KMS-11 (cell line): ENCODE results near the gene HOMER3.

Source experiments
- H2AFZ ChIP-seq: fragments of 200-600 bp; sonication (generic); 2 replicates; pipeline ENCODE4 v1.6.1; 2016; ENCODE audit warnings: antibody characterized with exemption, mixed run types, low read depth
- H3K27ac ChIP-seq: fragments of 200-600 bp; sonication (generic); 2 replicates; pipeline ENCODE4 v1.6.1; 2016; ENCODE audit warnings: mild to moderate bottlenecking, mixed run types
- H3K27me3 ChIP-seq: fragments of 200-600 bp; sonication (generic); 2 replicates; pipeline ENCODE4 v1.6.1; 2017; ENCODE audit warnings: mild to moderate bottlenecking, low read depth, mixed run types, moderate library complexity; ENCODE audit not compliant: insufficient read depth
- H3K36me3 ChIP-seq: fragments of 200-600 bp; sonication (generic); 2 replicates; pipeline ENCODE4 v1.6.1; 2017; ENCODE audit warnings: mild to moderate bottlenecking, mixed run types; ENCODE audit not compliant: insufficient read depth
- H3K4me1 ChIP-seq: fragments of 200-600 bp; sonication (generic); 2 replicates; pipeline ENCODE4 v1.6.1; 2016; ENCODE audit warnings: mild to moderate bottlenecking, low read depth, mixed run types; ENCODE audit not compliant: poor library complexity, severe bottlenecking
- H3K4me2 ChIP-seq: fragments of 200-600 bp; sonication (generic); 2 replicates; pipeline ENCODE4 v1.7.0; 2016; ENCODE audit warnings: mild to moderate bottlenecking, mixed run types
- H3K4me3 ChIP-seq: fragments of 200-600 bp; sonication (generic); IDR thresholded peaks from 2 replicates; pipeline ENCODE4 v1.6.1; 2017; ENCODE audit warnings: low read depth, low read length, mixed read lengths; ENCODE audit not compliant: insufficient read depth
- H3K79me2 ChIP-seq: fragments of 200-600 bp; sonication (generic); 2 replicates; pipeline ENCODE4 v1.6.1; 2016; ENCODE audit warnings: low read depth, mixed run types; ENCODE audit not compliant: insufficient read depth
- H3K9ac ChIP-seq: fragments of 200-600 bp; sonication (generic); 2 replicates; pipeline ENCODE4 v1.6.1; 2016; ENCODE audit warnings: mild to moderate bottlenecking, mixed run types
- H4K20me1 ChIP-seq: fragments of 200-600 bp; sonication (generic); 2 replicates; pipeline ENCODE4 v1.6.1; 2016; ENCODE audit warnings: mild to moderate bottlenecking, mixed run types; ENCODE audit not compliant: insufficient read depth
- TF ChIP-seq, protein P1 (sequence below): fragments of 200-600 bp; sonication (generic); conservative IDR thresholded peaks from 2 replicates; pipeline ENCODE4 v1.6.1; 2017; ENCODE audit warnings: low read depth, mild to moderate bottlenecking, antibody characterized with exemption, low read length, moderate library complexity, mixed read lengths

The HOMER3 gene

DNA sequence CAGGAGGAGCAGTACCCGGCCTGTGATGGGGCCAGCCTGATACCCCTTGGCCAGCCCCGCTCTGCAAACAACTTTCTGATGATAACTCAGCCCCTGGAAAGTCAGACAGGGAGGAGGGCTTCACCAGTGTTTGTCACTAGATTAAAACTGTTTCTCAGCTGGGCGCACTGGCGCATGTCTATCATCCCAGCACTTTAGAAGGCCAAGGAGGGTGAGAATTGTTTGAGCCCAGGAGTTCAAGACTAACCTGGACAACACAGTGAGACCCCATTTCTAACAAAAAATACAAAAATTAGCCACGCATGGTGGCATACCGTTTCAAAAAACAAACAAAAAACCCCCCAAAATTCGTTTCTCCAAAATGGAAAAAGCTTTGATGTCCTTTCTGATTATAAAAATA, 39.5 kb downstream of the HOMER3 start:
- no peaks in the 10 kb centered on the region for H4K20me1 ChIP-seq

DNA sequence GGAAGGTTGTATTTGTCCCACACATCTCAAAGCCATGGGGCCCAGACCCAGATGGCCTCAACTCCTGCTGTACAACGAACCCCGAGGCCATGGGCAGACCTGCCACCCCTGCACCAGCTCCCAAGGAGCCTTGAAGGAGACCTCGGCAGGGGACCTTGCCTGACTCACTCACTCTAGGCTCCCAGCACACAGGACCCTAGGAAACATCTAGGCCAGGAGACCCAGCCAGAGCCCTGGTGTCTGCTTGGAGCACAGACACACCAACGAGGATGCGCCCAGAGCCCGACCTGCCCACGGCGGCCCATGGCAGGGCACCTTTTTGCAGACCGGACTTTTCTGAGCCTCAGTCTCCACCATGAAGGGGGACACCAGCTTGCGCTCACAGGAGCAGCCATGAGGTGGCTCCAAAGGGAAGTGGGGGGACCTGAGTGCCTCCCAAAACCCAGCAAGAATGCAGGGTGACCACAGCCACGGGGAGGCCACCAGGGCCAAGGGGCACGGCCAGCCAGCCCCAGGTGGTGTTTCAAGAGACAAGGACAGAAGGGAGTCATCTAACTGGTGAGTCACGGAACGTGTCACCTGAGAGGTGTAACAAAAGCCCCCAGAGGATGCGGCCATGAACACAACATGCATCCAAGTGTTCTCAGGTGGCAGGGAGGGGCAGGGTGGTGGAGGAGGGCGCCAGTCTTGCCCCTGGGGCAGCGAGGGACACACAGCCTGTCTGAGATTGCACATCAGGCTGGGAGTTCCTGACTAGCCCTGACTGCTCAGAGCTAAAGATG, 40.1 kb downstream of the HOMER3 start:
- H3K4me3 ChIP-seq, result no peak overlapping the region
- H3K27me3 ChIP-seq, result peaks cover 10% of the 10 kb centered on the region; the same call in 1 of the 2 replicates
- H3K9ac ChIP-seq, result no peak overlapping the region
- no peaks in the 10 kb centered on the region for H3K36me3 ChIP-seq
- H4K20me1 ChIP-seq, result no peaks in the 10 kb centered on the region
- no peaks in the 10 kb centered on the region for H3K79me2 ChIP-seq
- H2AFZ ChIP-seq, result no peak overlapping the region
- H3K4me1 ChIP-seq, result peaks cover 3% of the 10 kb centered on the region
- no peak overlapping the region for H3K4me2 ChIP-seq
- no peak overlapping the region for H3K27ac ChIP-seq
- TF ChIP-seq, protein P1, sequence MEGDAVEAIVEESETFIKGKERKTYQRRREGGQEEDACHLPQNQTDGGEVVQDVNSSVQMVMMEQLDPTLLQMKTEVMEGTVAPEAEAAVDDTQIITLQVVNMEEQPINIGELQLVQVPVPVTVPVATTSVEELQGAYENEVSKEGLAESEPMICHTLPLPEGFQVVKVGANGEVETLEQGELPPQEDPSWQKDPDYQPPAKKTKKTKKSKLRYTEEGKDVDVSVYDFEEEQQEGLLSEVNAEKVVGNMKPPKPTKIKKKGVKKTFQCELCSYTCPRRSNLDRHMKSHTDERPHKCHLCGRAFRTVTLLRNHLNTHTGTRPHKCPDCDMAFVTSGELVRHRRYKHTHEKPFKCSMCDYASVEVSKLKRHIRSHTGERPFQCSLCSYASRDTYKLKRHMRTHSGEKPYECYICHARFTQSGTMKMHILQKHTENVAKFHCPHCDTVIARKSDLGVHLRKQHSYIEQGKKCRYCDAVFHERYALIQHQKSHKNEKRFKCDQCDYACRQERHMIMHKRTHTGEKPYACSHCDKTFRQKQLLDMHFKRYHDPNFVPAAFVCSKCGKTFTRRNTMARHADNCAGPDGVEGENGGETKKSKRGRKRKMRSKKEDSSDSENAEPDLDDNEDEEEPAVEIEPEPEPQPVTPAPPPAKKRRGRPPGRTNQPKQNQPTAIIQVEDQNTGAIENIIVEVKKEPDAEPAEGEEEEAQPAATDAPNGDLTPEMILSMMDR, result no peak

More for the DNA sequence above, 39.5 kb downstream of the HOMER3 start:
- Histone ChIP-seq H3K36me3 (no peaks in the 10 kb centered on the region), H3K4me1 (peaks cover 9% of the 10 kb centered on the region), H3K27me3 (peaks cover 9% of the 10 kb centered on the region; the same call in 1 of the 2 replicates), H3K4me3 (no peak overlapping the region), H3K9ac (no peak overlapping the region), H2AFZ (no peak overlapping the region), H3K27ac (no peak overlapping the region), H3K79me2 (no peaks in the 10 kb centered on the region), H3K4me2 (no peak overlapping the region)
- TF ChIP-seq, protein P1, result no peak

DNA sequence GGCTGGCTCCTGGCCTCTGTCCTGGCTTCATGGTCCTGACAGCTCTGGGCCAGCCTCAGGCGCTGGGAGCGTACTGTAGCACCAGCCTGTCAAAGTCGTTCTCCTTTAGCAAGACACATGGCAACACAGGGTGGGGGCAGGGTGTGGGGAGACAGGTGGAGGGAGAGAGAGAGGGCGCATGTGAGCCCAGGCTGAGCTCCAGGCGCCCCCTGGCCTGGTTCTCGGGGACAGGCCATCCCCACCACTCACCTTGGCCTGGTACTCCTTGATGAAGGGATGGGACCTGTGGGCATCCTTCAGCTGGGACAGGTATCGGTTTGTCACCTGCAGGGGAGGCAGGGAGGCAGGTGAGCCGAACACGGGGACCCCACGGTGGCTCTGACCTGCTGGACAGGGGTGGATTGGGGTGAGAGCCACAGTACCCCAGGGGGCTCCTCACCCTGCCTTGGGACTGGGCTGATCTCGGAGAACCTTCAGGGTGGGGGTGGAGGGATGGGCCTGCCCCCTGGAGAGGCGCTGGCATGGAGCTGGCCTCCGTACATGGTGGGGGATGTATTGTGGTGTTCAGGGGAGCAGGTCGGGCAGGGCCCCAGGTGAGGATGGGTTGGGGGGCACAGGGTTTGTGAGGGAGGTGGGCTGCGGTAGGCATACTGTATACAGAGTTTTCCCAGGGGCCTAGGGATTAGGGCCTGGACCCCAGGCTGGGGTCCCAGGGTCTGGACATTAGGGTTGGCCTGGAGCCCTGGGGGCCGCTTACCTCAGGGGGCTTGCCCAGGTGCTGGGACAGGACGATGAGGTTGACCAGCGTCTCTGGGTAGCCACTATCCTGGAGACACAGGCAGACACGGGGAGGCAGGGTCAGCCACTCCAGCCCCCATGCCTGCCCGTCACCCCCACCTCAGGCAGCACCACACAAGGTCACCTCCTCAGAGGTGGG, 41.1 kb downstream of the HOMER3 start:
- Histone ChIP-seq H3K27ac (no peak overlapping the region), H4K20me1 (no peaks in the 10 kb centered on the region), H3K4me1 (no peaks in the 10 kb centered on the region), H3K27me3 (peaks cover 18% of the 10 kb centered on the region; the same call in 1 of the 2 replicates), H2AFZ (no peak overlapping the region), H3K4me2 (no peak overlapping the region), H3K4me3 (no peak overlapping the region), H3K9ac (no peak overlapping the region), H3K36me3 (no peaks in the 10 kb centered on the region), H3K79me2 (no peaks in the 10 kb centered on the region)
- TF ChIP-seq, protein P1, result no peak

GRCh38 chr19:18898607-18899408, 42.2 kb downstream of the HOMER3 start:
- H3K27ac ChIP-seq, result no peak overlapping the region
- H3K4me3 ChIP-seq, result no peak overlapping the region
- TF ChIP-seq, protein P1, result no peak
- H2AFZ ChIP-seq, result no peak overlapping the region
- no peaks in the 10 kb centered on the region for H3K79me2 ChIP-seq
- H4K20me1 ChIP-seq, result no peaks in the 10 kb centered on the region
- no peak overlapping the region for H3K4me2 ChIP-seq
- H3K36me3 ChIP-seq, result no peaks in the 10 kb centered on the region
- H3K9ac ChIP-seq, result no peak overlapping the region
- H3K4me1 ChIP-seq, result no peaks in the 10 kb centered on the region
- H3K27me3 ChIP-seq, result peaks cover 26% of the 10 kb centered on the region; the same call in 1 of the 2 replicates
